HL-60/S4 treated with phorbol 12-myristate 13-acetate at 8.2 ng/mL for 4 days and 3 days (cell line): Measurements from ENCODE around the gene CENPF.
"Not testable (repeated sequence)": the region's sequence is repeated elsewhere in the genome, so short reads cannot be mapped to it uniquely, and the experiment has no call there.

ENCODE experiments used
- in situ Hi-C: fragments of 300-500 bp; cut with MboI; formaldehyde crosslinking; loops from 2 replicates; pipeline ENCODE4 v1.15.0; 2022; ENCODE audit warnings: low sequenced_read_pairs

CENPF gene

GRCh38 chr1:214583824-214584554 lies 19.0 kb upstream of the CENPF start:
- in situ Hi-C loops, result loop anchor here (10.0 kb wide), 1 partner anchor 249 kb away; no protein-coding TSS in a partner anchor

- in situ Hi-C loops, result loop anchor here (10.0 kb wide), 1 partner anchor 250 kb away; no protein-coding TSS in a partner anchor
Observed at GRCh38 chr1:214584805-214585766, 17.9 kb upstream of the CENPF start.

GRCh38 chr1:214586621-214587020 lies 16.4 kb upstream of the CENPF start:
- in situ Hi-C loops, result loop anchor here (10.0 kb wide), 1 partner anchor 252 kb away; no protein-coding TSS in a partner anchor

GRCh38 chr1:214587165-214587564 lies 15.8 kb upstream of the CENPF start:
- in situ Hi-C loops, result loop anchor here (10.0 kb wide), 1 partner anchor 252 kb away; no protein-coding TSS in a partner anchor

- in situ Hi-C loops, result loop anchor here (10.0 kb wide), 1 partner anchor 254 kb away; no protein-coding TSS in a partner anchor
Observed at GRCh38 chr1:214588963-214589597, 13.9 kb upstream of the CENPF start.

GRCh38 chr1:214590696-214591095 lies 12.3 kb upstream of the CENPF start:
- in situ Hi-C loops, result no loop called here

- in situ Hi-C loops, result not testable (repeated sequence)
Observed at GRCh38 chr1:214591918-214592317, 11.1 kb upstream of the CENPF start.

GRCh38 chr1:214593158-214593557 lies 9.8 kb upstream of the CENPF start:
- in situ Hi-C loops, result no loop called here

GRCh38 chr1:214603819-214604252 lies 841 bp downstream of the CENPF start:
- in situ Hi-C loops, result no loop called here

GRCh38 chr1:214604523-214604922 lies 1.5 kb downstream of the CENPF start:
- in situ Hi-C loops, result no loop called here

GRCh38 chr1:214605484-214605883 lies 2.5 kb downstream of the CENPF start:
- in situ Hi-C loops, result not testable (repeated sequence)

- in situ Hi-C loops, result not testable (repeated sequence)
Observed at GRCh38 chr1:214605933-214606925, 3.2 kb downstream of the CENPF start.

GRCh38 chr1:214607492-214608215 lies 4.7 kb downstream of the CENPF start:
- in situ Hi-C loops, result not testable (repeated sequence)

GRCh38 chr1:214608216-214608783 lies 5.3 kb downstream of the CENPF start:
- in situ Hi-C loops, result not testable (repeated sequence)

- in situ Hi-C loops, result not testable (repeated sequence)
Observed at GRCh38 chr1:214608817-214609216, 5.8 kb downstream of the CENPF start.

GRCh38 chr1:214609692-214610091 lies 6.7 kb downstream of the CENPF start:
- in situ Hi-C loops, result no loop called here

- in situ Hi-C loops, result not testable (repeated sequence)
Observed at GRCh38 chr1:214610136-214610535, 7.1 kb downstream of the CENPF start.

- in situ Hi-C loops, result no loop called here
Observed at GRCh38 chr1:214615109-214615508, 12.1 kb downstream of the CENPF start.

- in situ Hi-C loops, result no loop called here
Observed at GRCh38 chr1:214615871-214616270, 12.9 kb downstream of the CENPF start.
